B cell (primary cell): ENCODE measurements around the gene NBAS. TPM values are rescaled to one million over a fixed set of nuclear protein-coding genes. Genes with fewer than 3 reads are reported as not detected.

Experiments used
- ATAC-seq: fragments of 200-7000 bp; cut with Tn5 transposase; one replicate; pipeline ENCODE4 v1.10.0; 2021; ENCODE audit warnings: low read depth, mild to moderate bottlenecking, moderate number of reproducible peaks, moderate library complexity
- CTCF ChIA-PET: fragments of 350-600 bp; sonication (Branson Sonifier 250); formaldehyde crosslinking; loops from one replicate; lab custom pipeline; 2021; ENCODE audit warnings: antibody characterized with exemption, inconsistent platforms; lab: Charles Lee
- POLR2A ChIA-PET: fragments of 350-600 bp; sonication (Branson Sonifier 250); formaldehyde crosslinking; loops from one replicate; lab custom pipeline; 2021; ENCODE audit warnings: antibody characterized with exemption; lab: Charles Lee
- DNase-seq: peaks from one replicate; pipeline ENCODE4 v3.0.0; 2013
- H2AFZ ChIP-seq: 2 replicates; pipeline ENCODE4 v1.6.1; 2012; ENCODE audit warnings: mild to moderate bottlenecking, low read depth, low read length; ENCODE audit not compliant: insufficient read depth, poor library complexity, severe bottlenecking
- H3K27ac ChIP-seq, 2 donors: 1 replicate in 1 of 2; 2 replicates in 1 of 2; pipeline ENCODE4 v1.5.1; 2012 to 2013; ENCODE audit warnings: low read length in 2 of 2, mild to moderate bottlenecking in 2 of 2, moderate library complexity in 1 of 2
- H3K27me3 ChIP-seq, 4 experiments: fragments of 200-600 bp in 1 of 4; sonication (generic) in 1 of 4; replicated peaks in 1 of 4; 1 replicate in 2 of 4; 2 replicates in 2 of 4; pipeline versions ENCODE4 v1.6.1 to v1.7.0; 2013 to 2016; ENCODE audit warnings: low read length in 3 of 4, mild to moderate bottlenecking in 2 of 4, mixed read lengths in 1 of 4, moderate library complexity in 1 of 4; ENCODE audit not compliant: insufficient read depth in 4 of 4, control insufficient read depth in 3 of 4; ENCODE audit errors: control extremely low read depth in 1 of 4
- H3K36me3 ChIP-seq, 2 experiments: replicated peaks in 1 of 2; 1 replicate in 1 of 2; 2 replicates in 1 of 2; pipeline versions ENCODE4 v1.6.1 to v1.7.1; 2013; ENCODE audit warnings: low read length in 1 of 2; ENCODE audit not compliant: insufficient read depth in 2 of 2, control insufficient read depth in 1 of 2; ENCODE audit errors: control extremely low read depth in 1 of 2, extremely low read depth in 1 of 2
- H3K4me1 ChIP-seq, 2 donors: fragments of 200-600 bp in 1 of 2; sonication (generic) in 1 of 2; 1 replicate in 1 of 2; 2 replicates in 1 of 2; pipeline versions ENCODE4 v1.5.1 to v1.6.1; 2013 to 2017; ENCODE audit warnings: low read length in 2 of 2; ENCODE audit not compliant: control insufficient read depth in 2 of 2, insufficient read depth in 2 of 2
- H3K4me2 ChIP-seq: replicated peaks from 2 replicates; pipeline ENCODE3; 2012; ENCODE audit warnings: mild to moderate bottlenecking, low read depth, low read length; ENCODE audit not compliant: poor library complexity, severe bottlenecking
- H3K4me3 ChIP-seq, 5 experiments: fragments of 200-600 bp in 1 of 5; sonication (generic) in 1 of 5; 1 replicate in 3 of 5; 2 replicates in 2 of 5; pipeline versions ENCODE4 v1.5.1 to v1.7.0; 2011 to 2016; ENCODE audit warnings: low read length in 4 of 5, mild to moderate bottlenecking in 4 of 5, low read depth in 2 of 5, control low read depth in 1 of 5, moderate library complexity in 1 of 5; ENCODE audit not compliant: insufficient read depth in 1 of 5; ENCODE audit errors: control extremely low read depth in 1 of 5, extremely low read depth in 1 of 5
- H3K79me2 ChIP-seq: fragments of 200-600 bp; sonication (generic); one replicate; pipeline ENCODE4 v1.6.0; 2016; ENCODE audit warnings: low read length; ENCODE audit not compliant: control insufficient read depth, insufficient read depth
- H3K9ac ChIP-seq: fragments of 200-600 bp; sonication (generic); 2 replicates; pipeline ENCODE4 v1.6.1; 2017; ENCODE audit warnings: mild to moderate bottlenecking, low read length, moderate library complexity
- H3K9me3 ChIP-seq, 3 donors: one replicate each; pipeline versions ENCODE4 v1.6.1 to v1.7.1; 2013; ENCODE audit warnings: low read length in 2 of 3; ENCODE audit not compliant: control insufficient read depth in 2 of 3, insufficient read depth in 1 of 3; ENCODE audit errors: control extremely low read depth in 1 of 3
- H4K20me1 ChIP-seq: 2 replicates; pipeline ENCODE4 v1.6.0; 2012; ENCODE audit warnings: mild to moderate bottlenecking, low read length; ENCODE audit not compliant: insufficient read depth, control insufficient read depth, poor library complexity, severe bottlenecking
- H3K27ac Mint-ChIP-seq: one replicate; pipeline ENCODE4 v1.8.0; 2021; ENCODE audit warnings: mixed read lengths
- H3K27me3 Mint-ChIP-seq: one replicate; pipeline ENCODE4 v1.8.0; 2021; ENCODE audit warnings: mixed read lengths
- H3K4me1 Mint-ChIP-seq: one replicate; pipeline ENCODE4 v1.8.0; 2021; ENCODE audit warnings: mixed read lengths
- H3K4me3 Mint-ChIP-seq: one replicate; pipeline ENCODE4 v1.8.0; 2021; ENCODE audit warnings: mixed read lengths
- H3K9me3 Mint-ChIP-seq: one replicate; pipeline ENCODE4 v1.8.0; 2022; ENCODE audit warnings: mixed read lengths; ENCODE audit not compliant: insufficient read depth
- EZH2 ChIP-seq: IDR thresholded peaks from 2 replicates; pipeline ENCODE4 v1.6.1; 2012; ENCODE audit warnings: borderline replicate concordance, low read depth, mild to moderate bottlenecking, moderate library complexity, low read length; ENCODE audit not compliant: insufficient read depth, poor library complexity, severe bottlenecking
- WGBS: methylation state at CpG from one replicate; pipeline ENCODE4 v1.1.5; 2013; ENCODE audit warnings: missing lambda C conversion rate; ENCODE audit not compliant: insufficient coverage; 5-methylcytosine and 5-hydroxymethylcytosine counted together
- intact Hi-C: fragments of 100-400 bp; cut with micrococcal nuclease; formaldehyde crosslinking; loops from one replicate; pipeline ENCODE4 v1.10.0; 2022
- polyA plus RNA-seq: library from polyadenylated mRNA; depleted of rRNA; stranded (reverse); fragments of >200 nt; gene quantifications from 2 replicates; pipeline ENCODE4 v1.2.3, GENCODE V29; 2012
- total RNA-seq, 2 donors: library from RNA; stranded (reverse); fragments of 120-200 nt in 1 of 2; gene quantifications; 1 replicate in 1 of 2; 2 replicates in 1 of 2; pipeline versions ENCODE4 v1.2.3 to v1.2.4, GENCODE V29; 2013 to 2022
- TF ChIP-seq, protein P1 (sequence below): fragments of 200-600 bp; IDR thresholded peaks from one replicate; pipeline ENCODE4 v1.8.0; 2022; ENCODE audit warnings: antibody characterized with exemption, mild to moderate bottlenecking

Gene NBAS
- total and polyA plus RNA-seq, 2 donors (not counting 1 experiment from before 2014, with no cell fraction given): 10.6 to 37.3 TPM

DNA sequence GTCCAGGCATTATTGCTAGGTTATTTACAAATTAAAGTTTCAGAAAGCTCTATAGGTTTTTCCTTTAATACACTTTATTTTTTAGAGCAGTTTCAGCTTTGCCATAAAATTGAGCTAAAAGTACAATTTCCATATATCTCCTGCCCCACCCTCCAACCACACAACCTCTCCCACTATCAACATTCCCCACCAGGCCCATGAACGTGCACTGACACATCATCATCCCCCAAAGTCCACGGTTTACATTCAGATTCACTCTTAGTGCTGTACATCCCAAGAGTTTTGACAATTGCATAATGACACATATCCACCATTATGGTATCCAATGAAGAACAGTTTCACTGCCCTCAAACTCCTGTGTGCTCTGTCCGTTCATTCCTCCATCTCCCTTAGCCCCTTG is 139.4 kb downstream of the NBAS start:
- Histone ChIP-seq H3K4me2 (no peak overlapping the region), H3K27me3 (no peaks in the 10 kb centered on the region), H3K9me3 (no peaks in the 10 kb centered on the region), H3K4me3 (no peak overlapping the region), H3K79me2 (no peaks in the 10 kb centered on the region), H4K20me1 (no peaks in the 10 kb centered on the region), H2AFZ (no peak overlapping the region), H3K4me1 (no peaks in the 10 kb centered on the region), H3K36me3 (peaks cover 0 to 19% of the 10 kb centered on the region in 2 experiments), H3K9ac (no peak overlapping the region), H3K27ac (no peak overlapping the region)
- Mint-ChIP-seq H3K27ac (no peak overlapping the region), H3K9me3 (no peaks in the 10 kb centered on the region), H3K4me1 (no peaks in the 10 kb centered on the region), H3K27me3 (no peaks in the 10 kb centered on the region), H3K4me3 (no peak overlapping the region)
- intact Hi-C loops: no loop called here
- ChIA-PET CTCF (no interaction called here), POLR2A (no interaction called here)
- ATAC-seq (no peak), DNase-seq (no peak)
- TF ChIP-seq EZH2: no peak
- TF ChIP-seq, protein P1, sequence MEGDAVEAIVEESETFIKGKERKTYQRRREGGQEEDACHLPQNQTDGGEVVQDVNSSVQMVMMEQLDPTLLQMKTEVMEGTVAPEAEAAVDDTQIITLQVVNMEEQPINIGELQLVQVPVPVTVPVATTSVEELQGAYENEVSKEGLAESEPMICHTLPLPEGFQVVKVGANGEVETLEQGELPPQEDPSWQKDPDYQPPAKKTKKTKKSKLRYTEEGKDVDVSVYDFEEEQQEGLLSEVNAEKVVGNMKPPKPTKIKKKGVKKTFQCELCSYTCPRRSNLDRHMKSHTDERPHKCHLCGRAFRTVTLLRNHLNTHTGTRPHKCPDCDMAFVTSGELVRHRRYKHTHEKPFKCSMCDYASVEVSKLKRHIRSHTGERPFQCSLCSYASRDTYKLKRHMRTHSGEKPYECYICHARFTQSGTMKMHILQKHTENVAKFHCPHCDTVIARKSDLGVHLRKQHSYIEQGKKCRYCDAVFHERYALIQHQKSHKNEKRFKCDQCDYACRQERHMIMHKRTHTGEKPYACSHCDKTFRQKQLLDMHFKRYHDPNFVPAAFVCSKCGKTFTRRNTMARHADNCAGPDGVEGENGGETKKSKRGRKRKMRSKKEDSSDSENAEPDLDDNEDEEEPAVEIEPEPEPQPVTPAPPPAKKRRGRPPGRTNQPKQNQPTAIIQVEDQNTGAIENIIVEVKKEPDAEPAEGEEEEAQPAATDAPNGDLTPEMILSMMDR: no peak
- 88% methylated on average over 3 of the region's 3 CpGs for whole genome bisulfite sequencing

DNA sequence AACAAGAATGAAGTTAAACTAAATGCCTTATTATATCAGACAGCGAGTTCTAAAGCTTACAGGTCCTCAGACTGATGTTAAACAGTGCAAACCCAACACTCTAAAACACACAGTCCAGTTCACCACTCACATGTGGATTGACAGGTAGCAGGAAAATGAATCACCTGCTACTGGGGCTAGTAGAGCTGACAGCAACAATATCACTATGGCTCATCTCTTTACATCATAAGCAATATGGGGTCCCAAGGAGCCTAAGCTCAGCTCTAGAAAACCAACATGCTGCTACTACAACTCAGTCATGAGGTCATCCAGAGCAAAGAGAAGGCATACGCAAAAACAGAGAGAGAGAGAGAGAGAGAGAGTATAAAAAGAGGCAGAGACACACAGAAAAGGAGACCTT is 145.4 kb downstream of the NBAS start:
- Mint-ChIP-seq H3K4me3 (no peak overlapping the region), H3K9me3 (no peaks in the 10 kb centered on the region), H3K27ac (no peak overlapping the region), H3K4me1 (no peaks in the 10 kb centered on the region), H3K27me3 (no peaks in the 10 kb centered on the region)
- H3K9ac ChIP-seq: no peak overlapping the region
- H3K36me3 ChIP-seq: peaks cover 0 to 33% of the 10 kb centered on the region in 2 experiments
- no peaks in the 10 kb centered on the region for H3K27me3 ChIP-seq
- H3K27ac ChIP-seq: no peak overlapping the region
- TF ChIP-seq, protein P1: no peak
- no peak for TF ChIP-seq EZH2
- no peak overlapping the region for H3K4me3 ChIP-seq
- no peak for DNase-seq
- no peaks in the 10 kb centered on the region for H3K4me1 ChIP-seq
- POLR2A ChIA-PET: no interaction called here
- no peak for ATAC-seq
- no peaks in the 10 kb centered on the region for H3K79me2 ChIP-seq
- H4K20me1 ChIP-seq: no peaks in the 10 kb centered on the region
- CTCF ChIA-PET: no interaction called here
- H3K9me3 ChIP-seq: no peaks in the 10 kb centered on the region
- H3K4me2 ChIP-seq: no peak overlapping the region
- intact Hi-C loops: no loop called here
- H2AFZ ChIP-seq: no peak overlapping the region
- no CpG with 5 or more reads among the region's 2 CpGs for WGBS
